ENCODE results near the gene TASP1.

- TF ChIP-seq POLR2A (IDR thresholded peaks at IDR 0.05) (no peak), CTCF (IDR thresholded peaks at IDR 0.05) (no peak)
These were observed 71.1 kb downstream of the TASP1 start for GRCh38 chr20:13567663-13568062.

All from Peyer's patch (tissue), 4 donors.